G401.6 (cell line): ENCODE data around the gene GULP1.
A peak's percentile ranks its signal among the peaks of the same experiment; 100 is the strongest.

Experiments
- FAIRE-seq: peaks from 2 replicates; lab custom pipeline; 2012; peaks lifted over from hg19 to GRCh38; lab: Jason Lieb, UNC

GULP1 gene

GRCh38 chr2:188292348-188293239 lies 920 bp downstream of the GULP1 start:
- FAIRE-seq = peak; percentile 91

- FAIRE-seq = no peak
Measured at GRCh38 chr2:188293601-188294351, 2.1 kb downstream of the GULP1 start.

- FAIRE-seq = peak; percentile 99
Measured at GRCh38 chr2:188294352-188294926, 2.8 kb downstream of the GULP1 start.

GRCh38 chr2:188295067-188295685 lies 3.5 kb downstream of the GULP1 start:
- FAIRE-seq = no peak

GRCh38 chr2:188297978-188298377 lies 6.3 kb downstream of the GULP1 start:
- no peak for FAIRE-seq

GRCh38 chr2:188298937-188299371 lies 7.3 kb downstream of the GULP1 start:
- FAIRE-seq = peak; percentile 99

- peak; percentile 100 for FAIRE-seq
Measured at GRCh38 chr2:188303363-188304031, 11.8 kb downstream of the GULP1 start.

GRCh38 chr2:188305271-188305670 lies 13.6 kb downstream of the GULP1 start:
- FAIRE-seq = peak; percentile 8

- FAIRE-seq = peak; percentile 82
Measured at GRCh38 chr2:188306271-188306670, 14.6 kb downstream of the GULP1 start.

- FAIRE-seq = no peak
Measured at GRCh38 chr2:188307850-188308283, 16.2 kb downstream of the GULP1 start.

- no peak for FAIRE-seq
Measured at GRCh38 chr2:188308483-188308882, 16.8 kb downstream of the GULP1 start.

GRCh38 chr2:188309364-188309763 lies 17.7 kb downstream of the GULP1 start:
- no peak for FAIRE-seq

- no peak for FAIRE-seq
Measured at GRCh38 chr2:188314314-188315054, 22.8 kb downstream of the GULP1 start.

GRCh38 chr2:188315750-188316149 lies 24.1 kb downstream of the GULP1 start:
- FAIRE-seq = no peak

GRCh38 chr2:188316342-188316741 lies 24.7 kb downstream of the GULP1 start:
- FAIRE-seq = no peak

- FAIRE-seq = no peak
Measured at GRCh38 chr2:188316791-188317423, 25.2 kb downstream of the GULP1 start.

- FAIRE-seq = peak; percentile 67
Measured at GRCh38 chr2:188318161-188318749, 26.6 kb downstream of the GULP1 start.

GRCh38 chr2:188319838-188320237 lies 28.2 kb downstream of the GULP1 start:
- FAIRE-seq = no peak

- FAIRE-seq = no peak
Measured at GRCh38 chr2:188320861-188321260, 29.2 kb downstream of the GULP1 start.
